HepG2 (cell line): ENCODE data around the gene RAE1. TPM values are rescaled to one million over a fixed set of nuclear protein-coding genes. Genes with fewer than 3 reads are reported as not detected.

ENCODE experiments used
- AGO2 ChIP-seq: fragments of 200-400 bp; formaldehyde crosslinking; optimal IDR thresholded peaks from 2 replicates; pipeline ENCODE3; 2017; ENCODE audit warnings: mild to moderate bottlenecking, low read depth, low read length, moderate library complexity
- HMGXB4 ChIP-seq, 2 experiments: sonication (generic) in 1 of 2; formaldehyde crosslinking in 1 of 2; IDR thresholded peaks; 2 replicates each; pipeline versions ENCODE4 v1.4.0 to v1.6.1; 2018 to 2020; ENCODE audit warnings: missing genetic modification reagents in 2 of 2, borderline replicate concordance in 1 of 2, low read depth in 1 of 2, mild to moderate bottlenecking in 1 of 2, missing biosample characterization in 1 of 2
- IKZF1 ChIP-seq: fragments of 450-650 bp; IDR thresholded peaks from 2 replicates; pipeline ENCODE4 v1.7.1; 2016
- NFE2L1 ChIP-seq: sonication (generic); formaldehyde crosslinking; IDR thresholded peaks from 2 replicates; pipeline ENCODE4 v1.4.0; 2020; ENCODE audit warnings: missing genetic modification reagents, mild to moderate bottlenecking, borderline replicate concordance
- PHB2 ChIP-seq: fragments of 450-650 bp; IDR thresholded peaks from 2 replicates; pipeline ENCODE4 v1.6.1; 2018; ENCODE audit not compliant: partially characterized antibody
- PHF20 ChIP-seq: sonication (generic); formaldehyde crosslinking; IDR thresholded peaks from 2 replicates; pipeline ENCODE4 v1.5.0; 2020; ENCODE audit warnings: mild to moderate bottlenecking, missing genetic modification reagents
- RFX5 ChIP-seq: IDR thresholded peaks from 2 replicates; pipeline ENCODE4 v1.6.1; 2011; ENCODE audit warnings: low read depth, low read length, improper control_type of control experiment
- TIGD3 ChIP-seq: sonication (generic); formaldehyde crosslinking; IDR thresholded peaks from 2 replicates; pipeline ENCODE4 v1.5.1; 2020; ENCODE audit warnings: mild to moderate bottlenecking, missing genetic modification reagents, borderline replicate concordance
- ZBTB14 ChIP-seq: sonication (generic); formaldehyde crosslinking; IDR thresholded peaks from 2 replicates; pipeline ENCODE4 v1.4.0; 2020; ENCODE audit warnings: missing genetic modification reagents
- ZGPAT ChIP-seq: IDR thresholded peaks from 2 replicates; pipeline ENCODE4 v1.6.1; 2016; ENCODE audit warnings: mild to moderate bottlenecking
- ZHX1 ChIP-seq: sonication (generic); formaldehyde crosslinking; IDR thresholded peaks from 2 replicates; pipeline ENCODE4 v1.8.1; 2022; ENCODE audit warnings: low read depth, mild to moderate bottlenecking, missing genetic modification reagents
- ZNF432 ChIP-seq: sonication (generic); formaldehyde crosslinking; IDR thresholded peaks from 2 replicates; pipeline ENCODE4 v1.5.0; 2020; ENCODE audit warnings: missing genetic modification reagents, mild to moderate bottlenecking, borderline replicate concordance
- ZNF512 ChIP-seq: sonication (generic); formaldehyde crosslinking; IDR thresholded peaks from 2 replicates; pipeline ENCODE4 v1.4.0; 2020; ENCODE audit warnings: mild to moderate bottlenecking, missing genetic modification reagents
- ZNF552 ChIP-seq: sonication (generic); formaldehyde crosslinking; IDR thresholded peaks from 2 replicates; pipeline ENCODE4 v1.9.0; 2022; ENCODE audit warnings: missing genetic modification reagents, mild to moderate bottlenecking, borderline replicate concordance
- ZNF773 ChIP-seq: sonication (generic); formaldehyde crosslinking; IDR thresholded peaks from 2 replicates; pipeline ENCODE4 v1.4.0; 2020; ENCODE audit warnings: missing genetic modification reagents, borderline replicate concordance
- ZNF883 ChIP-seq: sonication (generic); formaldehyde crosslinking; IDR thresholded peaks from 2 replicates; pipeline ENCODE4 v1.5.1; 2020; ENCODE audit warnings: mild to moderate bottlenecking, missing genetic modification reagents; ENCODE audit errors: not compliant biosample characterization
- ZSCAN21 ChIP-seq: sonication (generic); formaldehyde crosslinking; IDR thresholded peaks from 2 replicates; pipeline ENCODE4 v1.8.0; 2022; ENCODE audit warnings: mild to moderate bottlenecking, missing genetic modification reagents, moderate library complexity, borderline replicate concordance
- polyA plus RNA-seq, 8 experiments: library from polyadenylated mRNA; depleted of rRNA in 3 of 8; stranded (reverse) in 7 of 8; unstranded in 1 of 8; fragments of >200 nt; fragmentation: Illumina TruSeq in 4 of 8; extraction: Trizol in 4 of 8; gene quantifications; 2 replicates each; pipeline versions ENCODE4 v1.2.1 to v1.2.3, GENCODE V29; 2011 to 2016; ENCODE audit warnings: low read depth in 4 of 8, missing spikeins in 1 of 8, mixed read lengths in 1 of 8; ENCODE audit not compliant: insufficient read depth in 1 of 8
- total RNA-seq, 5 experiments: library from RNA; depleted of rRNA; stranded (reverse); fragments of >200 nt; fragmentation: Illumina TruSeq; extraction: Trizol; gene quantifications; 2 replicates each; pipeline ENCODE4 v1.2.3, GENCODE V29; 2016; ENCODE audit warnings: low read depth in 1 of 5

The RAE1 gene
- total and polyA plus RNA-seq, 2 of the 13 experiments (the other 11 are each of a cell fraction or from before 2014, with no cell fraction given) = 36.1 to 72.9 TPM

GRCh38 chr20:57351042-57351783 lies at the start of gene RAE1 (continued):
- TF ChIP-seq ZNF432 (CRISPR knock-in tag) (peak; percentile 73; the same call in 1 of the 2 replicates), TIGD3 (CRISPR knock-in tag) (no peak), IKZF1 (no peak), PHB2 (no peak), PHF20 (CRISPR knock-in tag) (peak; percentile 97), HMGXB4 (CRISPR knock-in tag; IDR thresholded peaks at IDR 0.05; ENCODE audit: borderline replicate concordance in 1 of 2, low read depth in 1 of 2) (peak; percentile 83 to 95; a peak in 3 of 4 replicates), ZSCAN21 (CRISPR knock-in tag) (peak; percentile 82; the same call in 1 of the 2 replicates), NFE2L1 (CRISPR knock-in tag) (peak; percentile 16; the same call in 1 of the 2 replicates), ZNF773 (CRISPR knock-in tag) (no peak), AGO2 (peak; percentile 93), ZHX1 (no peak), ZNF883 (peak; percentile 99), ZNF552 (CRISPR knock-in tag) (no peak), ZNF512 (no peak), ZBTB14 (CRISPR knock-in tag) (peak; percentile 97), RFX5 (no peak), ZGPAT (CRISPR knock-in tag) (peak; percentile 91)
